HG03460 (cell line): Measurements from ENCODE around the gene NCAPG2.

Source experiments
- ATAC-seq: cut with Tn5 transposase; IDR thresholded peaks from one replicate; pipeline ENCODE4 v1.9.1; 2021; ENCODE audit not compliant: unreplicated experiment

The NCAPG2 gene

DNA sequence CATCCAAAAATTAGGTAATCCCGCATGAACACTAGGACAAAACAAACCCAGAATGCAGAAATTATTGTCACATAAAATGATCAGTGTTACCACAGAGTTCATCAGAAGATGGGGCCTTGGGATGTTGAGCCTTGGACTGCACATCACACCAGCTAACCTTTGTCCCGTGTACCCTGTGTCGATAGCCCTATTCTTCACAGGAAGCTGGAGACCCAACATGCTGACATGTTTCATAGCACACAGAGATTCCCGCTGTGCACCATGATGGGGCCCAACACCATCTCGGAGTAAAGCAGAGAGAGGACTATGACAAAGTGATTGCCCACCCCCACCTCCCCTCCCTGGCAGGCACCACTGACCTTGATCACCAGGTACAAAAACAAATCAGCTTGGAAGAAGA, 121.5 kb downstream of the NCAPG2 start:
- ATAC-seq = no peak

DNA sequence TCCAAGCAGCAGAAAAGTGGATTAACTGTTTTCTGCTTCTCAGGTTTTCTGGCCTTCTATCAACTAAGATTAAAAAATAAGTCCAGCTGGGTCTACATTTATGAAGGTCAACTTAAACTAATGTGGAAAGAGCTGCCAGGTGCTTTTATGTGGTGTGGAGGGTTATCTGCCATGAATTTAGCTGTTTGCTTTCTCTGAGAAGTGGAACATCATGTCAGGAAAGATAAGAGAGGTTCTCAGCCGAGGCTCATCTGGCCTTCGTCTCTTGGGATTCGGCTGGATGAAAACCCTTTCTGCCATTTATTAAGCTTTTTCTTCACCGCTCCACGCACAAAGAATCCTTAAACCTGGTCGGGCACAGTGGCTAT, 122.5 kb downstream of the NCAPG2 start:
- ATAC-seq = no peak

DNA sequence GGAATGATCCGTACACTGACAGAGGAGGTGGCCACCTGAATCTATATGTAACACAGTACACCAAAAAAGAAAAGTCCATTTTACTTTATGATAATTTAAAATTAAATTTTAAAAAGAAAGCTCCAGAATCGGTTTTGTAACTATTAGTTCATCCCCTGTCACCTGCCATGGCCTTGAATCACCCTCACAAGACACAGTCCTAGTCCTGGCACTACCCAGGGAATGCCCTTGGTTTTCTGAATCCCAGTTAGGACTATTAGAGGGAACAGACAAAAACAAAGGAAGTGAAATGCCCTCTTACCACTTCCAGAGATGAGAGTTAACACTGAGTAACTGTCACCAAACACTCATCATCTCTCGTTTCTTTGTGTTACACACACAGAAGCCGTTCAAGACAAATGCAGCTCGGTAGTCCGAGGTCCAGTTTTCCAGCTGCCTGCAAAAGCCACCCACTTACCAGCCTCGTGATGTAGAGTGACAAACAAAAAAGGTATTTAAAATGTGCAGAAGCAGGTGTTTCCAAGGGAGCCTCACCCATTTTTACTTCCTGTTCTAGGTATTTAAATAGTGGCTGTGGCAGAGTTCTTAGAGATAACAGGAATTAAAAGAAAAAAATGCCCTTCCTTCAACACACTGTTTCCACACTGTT, 123.0 kb downstream of the NCAPG2 start:
- no peak for ATAC-seq
